ENCODE measurements around the gene IRF5.
"Not testable (repeated sequence)": the region's sequence is repeated elsewhere in the genome, so short reads cannot be mapped to it uniquely, and the experiment has no call there.

IRF5 gene

DNA sequence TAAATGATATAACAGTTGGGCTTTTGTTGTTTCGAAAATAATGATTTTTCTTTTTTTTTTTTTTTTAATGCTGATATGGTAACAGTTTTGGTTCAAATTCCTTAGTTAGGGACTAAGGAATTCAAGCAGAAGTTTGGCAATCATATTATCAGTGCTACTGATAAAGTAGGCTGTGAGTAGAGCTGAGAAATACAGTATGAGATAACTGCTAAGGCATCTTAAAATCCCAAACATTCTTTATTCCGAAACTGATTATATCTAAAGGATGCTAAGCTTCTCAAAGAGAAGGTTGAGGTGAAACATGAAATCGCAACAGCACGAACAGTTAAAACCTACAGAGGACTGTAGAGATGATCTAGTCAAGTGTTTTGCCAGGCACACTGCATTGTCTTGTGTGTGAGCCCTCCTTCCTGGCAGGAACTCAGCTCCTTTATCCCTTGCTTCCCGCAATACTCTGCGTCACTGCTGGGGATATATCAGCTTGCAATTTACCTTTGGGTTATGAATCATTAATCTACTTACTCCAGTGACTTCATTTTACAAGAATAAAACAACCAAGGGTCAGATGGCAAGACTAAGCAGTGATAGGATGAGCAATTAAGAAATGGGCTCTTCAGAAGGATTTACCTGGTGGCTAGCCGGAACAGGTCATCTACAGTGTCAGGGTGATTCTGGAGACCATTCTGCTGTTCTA is 36.7 kb downstream of the IRF5 start:
- FAIRE-seq: no peak

DNA sequence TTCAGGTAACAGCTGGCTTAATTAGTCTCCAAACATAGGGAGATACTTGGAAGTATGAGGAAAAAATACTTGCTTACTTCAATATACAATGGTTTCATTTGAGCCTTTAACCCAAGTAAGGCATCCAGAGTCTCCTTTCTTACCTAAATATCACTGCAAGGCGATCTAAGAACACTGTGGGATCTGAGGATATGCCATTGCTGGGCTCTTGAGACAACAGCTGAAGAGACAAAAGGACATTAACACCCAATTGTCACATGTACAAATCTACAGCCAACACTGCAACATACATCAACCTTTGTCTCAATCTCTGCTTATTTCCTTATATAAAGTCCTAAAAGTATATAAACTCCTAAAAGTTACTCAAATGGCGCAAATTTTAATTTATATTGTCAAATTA is 44.4 kb downstream of the IRF5 start:
- FAIRE-seq: no peak

GRCh38 chr7:128985660-128986059 is 47.9 kb downstream of the IRF5 start:
- no peak for FAIRE-seq

DNA sequence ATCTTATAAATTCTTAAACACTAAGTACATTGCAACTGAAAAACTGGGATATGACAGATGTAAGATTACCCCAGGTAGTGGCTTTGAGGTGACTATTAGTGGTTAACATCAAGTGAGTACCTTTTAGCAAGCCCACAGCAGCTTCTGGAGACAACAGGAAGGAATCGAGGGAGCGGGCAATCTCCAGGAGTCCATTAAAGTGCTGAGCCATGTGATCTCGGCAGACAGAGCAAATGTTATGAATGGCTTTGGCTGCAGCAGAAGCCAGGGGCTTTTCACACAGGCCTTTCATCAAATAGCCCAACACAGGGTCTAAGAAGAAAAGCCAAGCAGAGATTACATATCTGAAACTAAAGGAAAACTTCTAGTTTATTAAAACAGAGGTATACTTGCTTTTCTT is 48.9 kb downstream of the IRF5 start:
- no peak for FAIRE-seq

DNA sequence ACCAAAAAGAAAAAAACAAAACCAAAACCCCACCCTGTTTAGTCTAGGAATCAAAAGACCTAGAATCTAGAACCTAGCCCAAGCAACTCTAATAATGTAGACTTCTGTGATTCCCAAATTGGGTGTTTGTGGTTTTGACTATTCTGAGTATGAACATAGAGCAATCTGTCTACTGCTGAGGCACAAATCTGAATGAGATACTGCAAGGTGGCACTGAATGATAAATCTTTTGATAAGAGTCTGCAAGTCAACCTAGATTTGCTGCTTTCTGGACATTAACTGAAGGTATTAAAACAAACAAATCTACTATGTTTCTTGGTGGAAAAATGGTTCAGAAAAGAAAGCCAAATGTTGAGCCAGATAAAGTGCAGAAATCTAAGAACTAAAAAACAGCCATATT is 50.6 kb downstream of the IRF5 start:
- no peak for FAIRE-seq

- no peak for FAIRE-seq
Measured at GRCh38 chr7:128989961-128990360, 52.2 kb downstream of the IRF5 start.

DNA sequence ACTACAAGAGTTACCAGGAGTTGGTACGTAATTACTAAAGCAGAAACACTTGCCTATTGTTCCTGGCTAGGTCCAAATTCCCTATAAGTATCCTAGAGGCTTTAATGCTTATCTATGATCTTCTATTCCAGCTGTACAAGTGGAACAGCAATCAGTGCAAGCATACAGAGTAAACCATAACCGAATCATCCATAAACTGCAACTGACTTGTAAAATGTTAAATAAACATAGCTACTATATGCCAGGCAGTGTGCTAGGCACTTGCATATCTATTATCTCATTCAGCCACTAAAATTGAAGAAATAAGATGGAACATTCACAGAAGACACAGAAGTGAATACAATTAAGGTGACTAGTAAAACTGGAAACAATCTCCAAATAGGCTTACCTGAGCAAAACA is 55.7 kb downstream of the IRF5 start:
- no peak for FAIRE-seq

GRCh38 chr7:128994560-128994959 is 56.8 kb downstream of the IRF5 start:
- not testable (repeated sequence) for FAIRE-seq

GRCh38 chr7:128997181-128997580 is 59.5 kb downstream of the IRF5 start:
- FAIRE-seq: no peak
